Measurements from ENCODE around the gene SMC3.
A peak's percentile ranks its signal among the peaks of the same experiment; 100 is the strongest.
"Not testable (repeated sequence)": the region's sequence is repeated elsewhere in the genome, so short reads cannot be mapped to it uniquely, and the experiment has no call there.

Gene SMC3

DNA sequence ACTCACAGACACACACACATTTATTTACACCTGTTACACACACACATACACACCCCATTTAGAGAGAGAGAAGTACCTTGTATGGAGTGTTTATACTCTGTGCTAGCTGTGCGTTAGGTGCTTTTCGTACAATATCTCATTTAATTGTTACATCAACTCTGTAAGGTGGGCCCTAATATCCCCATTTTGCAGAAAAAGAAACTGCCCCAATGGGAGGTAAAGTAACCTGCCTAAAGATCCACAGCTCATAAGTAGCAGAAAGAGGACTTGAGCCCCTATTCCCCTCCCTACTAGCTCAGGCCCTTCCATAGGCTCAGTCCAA is 52.9 kb downstream of the SMC3 start:
- FAIRE-seq (no peak), DNase-seq (ENCODE audit: low spot score) (no peak)

DNA sequence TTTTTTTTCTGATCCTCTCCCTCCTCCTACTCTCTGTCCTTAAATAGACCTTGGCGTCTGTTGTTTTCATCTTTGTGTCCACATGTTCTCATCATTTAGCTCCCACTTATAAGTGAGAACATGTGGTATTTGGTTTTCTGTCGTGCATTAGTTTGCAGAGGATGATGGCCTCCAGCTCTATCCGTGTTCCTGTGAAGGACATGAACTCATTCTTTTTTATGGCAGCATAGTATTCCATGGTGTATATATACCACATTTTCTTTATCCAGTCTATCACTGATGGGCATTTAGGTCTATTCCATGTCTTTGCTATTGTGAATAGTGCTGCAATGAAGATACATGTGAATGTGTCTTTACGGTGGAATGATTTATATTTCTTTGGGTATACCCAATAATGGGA is 55.8 kb downstream of the SMC3 start:
- not testable (repeated sequence) for FAIRE-seq

DNA sequence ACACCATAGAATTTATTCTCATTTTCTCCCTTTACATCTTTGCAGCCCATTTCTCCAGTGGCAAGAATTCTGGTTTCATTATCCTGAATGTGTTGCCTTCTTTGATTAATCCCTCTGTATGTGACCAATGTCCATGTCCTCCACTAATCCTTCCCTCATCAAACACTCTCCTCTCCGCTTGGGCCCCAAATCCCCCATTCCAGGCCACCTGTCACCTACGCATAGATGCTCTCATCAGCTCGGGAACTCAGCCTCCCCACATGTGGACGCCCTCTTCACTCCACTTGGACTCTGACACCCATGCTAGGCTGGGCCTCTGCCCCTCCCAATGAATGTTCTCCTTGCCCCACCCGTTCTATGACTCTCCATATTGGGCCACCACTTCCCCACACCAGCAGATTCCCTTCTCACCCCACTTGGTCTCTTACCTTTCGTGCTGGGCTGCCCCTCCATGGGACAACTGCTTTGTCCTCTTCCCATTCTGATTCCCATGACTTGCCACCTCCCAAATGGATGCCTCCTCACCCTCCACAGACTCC is 57.9 kb downstream of the SMC3 start:
- FAIRE-seq (no peak), DNase-seq (ENCODE audit: low spot score) (no peak)

More for the DNA sequence above, 55.8 kb downstream of the SMC3 start:
- DNase-seq (ENCODE audit: low spot score) = not testable (repeated sequence)

DNA sequence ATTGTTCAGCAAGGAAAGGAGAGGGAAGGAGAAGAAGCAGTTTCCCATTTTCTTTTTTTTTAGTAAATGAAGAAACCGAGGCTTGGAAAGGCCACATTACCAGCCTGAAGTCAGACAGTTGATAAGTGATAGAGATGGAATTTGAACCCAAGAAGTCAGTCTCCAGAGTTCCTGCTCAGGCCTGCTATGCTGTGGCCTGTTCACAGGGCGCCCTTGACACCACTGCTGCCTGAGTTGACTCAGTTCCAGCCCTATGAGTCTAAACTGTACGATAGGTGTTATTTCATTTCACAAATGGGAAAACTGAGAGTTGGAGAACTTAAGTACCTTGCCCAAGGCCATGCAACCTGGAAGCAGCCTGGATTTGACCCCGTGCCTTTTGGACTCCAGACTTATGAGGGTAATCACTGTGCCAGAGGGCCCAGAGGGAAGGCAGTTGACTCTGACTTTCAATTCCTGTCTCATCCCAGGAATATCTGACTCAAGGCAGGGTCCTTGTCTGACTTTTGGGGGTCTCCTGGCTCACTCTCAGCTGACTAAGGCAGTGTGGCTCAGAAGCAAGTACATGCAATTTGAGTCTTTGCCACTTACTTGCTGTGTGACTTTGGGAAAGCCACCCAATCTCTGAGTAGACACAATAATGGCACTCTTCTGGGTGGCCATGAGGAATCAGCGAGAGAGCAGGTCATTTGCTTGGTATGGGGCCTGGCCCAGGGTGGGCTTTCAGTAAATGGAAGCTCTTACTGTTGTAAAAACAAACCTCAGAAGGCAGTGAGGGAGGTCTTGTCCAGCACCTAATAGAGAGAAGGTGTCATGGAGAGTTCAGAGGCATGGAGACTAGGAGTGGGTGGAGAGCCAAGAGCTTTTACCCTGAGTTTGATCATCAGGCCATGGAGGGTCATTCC is 58.7 kb downstream of the SMC3 start:
- FAIRE-seq (no peak), DNase-seq (ENCODE audit: low spot score) (no peak)

- FAIRE-seq = no peak
- DNase-seq (ENCODE audit: low spot score) = no peak
Observed at GRCh38 chr10:110628161-110628560, 60.7 kb downstream of the SMC3 start.

GRCh38 chr10:110629680-110630191 is 62.2 kb downstream of the SMC3 start:
- FAIRE-seq (no peak), DNase-seq (ENCODE audit: low spot score) (peak; percentile 58)

DNA sequence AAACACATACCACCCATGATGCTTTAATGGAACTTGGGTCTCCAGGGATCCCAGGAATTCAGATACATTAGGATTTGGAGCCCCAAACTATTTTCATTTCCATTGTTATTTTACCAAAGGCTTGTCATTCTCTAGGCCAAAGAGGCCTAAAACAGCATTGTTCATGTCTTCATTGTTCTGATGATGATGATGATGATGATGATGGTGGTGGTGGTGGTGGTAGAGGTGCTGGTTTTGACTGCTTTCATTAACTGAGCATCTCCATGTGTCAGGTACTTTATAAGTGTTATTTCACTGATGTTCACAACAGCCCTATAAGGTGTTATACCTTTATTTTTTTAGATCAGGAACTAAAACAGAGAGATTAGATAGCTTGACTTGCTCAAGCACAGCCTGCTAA is 64.4 kb downstream of the SMC3 start:
- FAIRE-seq (no peak), DNase-seq (ENCODE audit: low spot score) (no peak)

GRCh38 chr10:110632591-110633215 is 65.2 kb downstream of the SMC3 start:
- FAIRE-seq (no peak), DNase-seq (ENCODE audit: low spot score) (no peak)

GRCh38 chr10:110634527-110635209 is 67.2 kb downstream of the SMC3 start:
- peak; percentile 69 for FAIRE-seq
- DNase-seq (ENCODE audit: low spot score) = peak; percentile 73

GRCh38 chr10:110636572-110636931 is 69.1 kb downstream of the SMC3 start:
- no peak for FAIRE-seq
- no peak for DNase-seq (ENCODE audit: low spot score)

- FAIRE-seq = peak; percentile 48
Observed at GRCh38 chr10:110636932-110637557, 69.5 kb downstream of the SMC3 start.

GRCh38 chr10:110637558-110638053 is 70.1 kb downstream of the SMC3 start:
- FAIRE-seq (no peak), DNase-seq (ENCODE audit: low spot score) (peak; percentile 27)

More at GRCh38 chr10:110636932-110637557, 69.5 kb downstream of the SMC3 start:
- DNase-seq (ENCODE audit: low spot score) = no peak

- no peak for DNase-seq (ENCODE audit: low spot score)
Observed at GRCh38 chr10:110638319-110638718, 70.8 kb downstream of the SMC3 start.

GRCh38 chr10:110639046-110639445 is 71.6 kb downstream of the SMC3 start:
- FAIRE-seq; DNase-seq (ENCODE audit: low spot score): not testable (repeated sequence)

More at GRCh38 chr10:110638319-110638718, 70.8 kb downstream of the SMC3 start:
- no peak for FAIRE-seq

- not testable (repeated sequence) for DNase-seq (ENCODE audit: low spot score); FAIRE-seq
Observed at GRCh38 chr10:110639858-110640257, 72.4 kb downstream of the SMC3 start.

- FAIRE-seq = peak; percentile 75
Observed at GRCh38 chr10:110641256-110641655, 73.8 kb downstream of the SMC3 start.

GRCh38 chr10:110642204-110643034 is 74.9 kb downstream of the SMC3 start:
- DNase-seq (ENCODE audit: low spot score) (no peak), FAIRE-seq (no peak)

More at GRCh38 chr10:110641256-110641655, 73.8 kb downstream of the SMC3 start:
- peak; percentile 81 for DNase-seq (ENCODE audit: low spot score)

GRCh38 chr10:110643035-110643652 is 75.6 kb downstream of the SMC3 start:
- DNase-seq (ENCODE audit: low spot score) (no peak), FAIRE-seq (no peak)
